HCT116 (cell line): Measurements from ENCODE around the gene CPNE2. TPM values are rescaled to one million over a fixed set of nuclear protein-coding genes. Genes with fewer than 3 reads are reported as not detected.

ENCODE experiments used
- ATAC-seq: fragments of 200-7000 bp; cut with Tn5 transposase; 2 replicates; pipeline ENCODE4 v1.9.1; 2020; ENCODE audit warnings: mild to moderate bottlenecking, moderate library complexity
- BruUV-seq: library from RNA; stranded (reverse); fragments of 400-500 nt; replicated peaks from 2 replicates; lab custom pipeline; 2021; lab: Mats Ljungman, UMichigan
- CTCF ChIA-PET: fragments of 300-600 bp; sonication (Branson Sonifier 250); formaldehyde crosslinking; loops from one replicate; lab custom pipeline; 2021; ENCODE audit warnings: antibody characterized with exemption; lab: Charles Lee
- POLR2A ChIA-PET: fragments of 300-600, 350-600 bp; sonication (Branson Sonifier 250); formaldehyde crosslinking; loops from one replicate; lab custom pipeline; 2021; ENCODE audit warnings: antibody characterized with exemption; lab: Charles Lee
- RAD21 ChIA-PET, 2 experiments: fragments of 300-600 bp; sonication (Branson Sonifier 250); formaldehyde crosslinking; loops; one replicate each; lab custom pipeline; 2023; ENCODE audit warnings: low total read pairs in 2 of 2; ENCODE audit not compliant: uncharacterized antibody in 2 of 2, unreplicated experiment in 2 of 2, low non-redundant PET in 1 of 2; lab: Charles Lee
- DNase-seq: peaks from one replicate; pipeline ENCODE4 v3.0.0-alpha.2; 2010; ENCODE audit warnings: low read depth, low spot score
- H2AFZ ChIP-seq: fragments of 200-600 bp; shearing (Covaris generic), sonication (generic); 2 replicates; pipeline ENCODE4 v1.6.1; 2017; ENCODE audit warnings: low read depth, mixed run types, mixed read lengths, antibody characterized with exemption, low read length; ENCODE audit not compliant: poor library complexity, severe bottlenecking
- H3K27ac ChIP-seq: 2 replicates; pipeline ENCODE4 v1.5.1; 2012; ENCODE audit warnings: low read depth, low read length
- H3K27me3 ChIP-seq: fragments of 200-600 bp; sonication (generic); 2 replicates; pipeline ENCODE4 v1.6.1; 2016; ENCODE audit warnings: mixed run types, low read length, mixed read lengths; ENCODE audit not compliant: insufficient read depth
- H3K36me3 ChIP-seq, 2 experiments: fragments of 200-500 bp in 1 of 2; fragments of 200-600 bp in 1 of 2; sonication (Bioruptor generic) in 1 of 2; sonication (generic) in 1 of 2; 2 replicates each; pipeline versions ENCODE4 v1.5.1 to v1.6.1; 2014 to 2016; ENCODE audit warnings: low read length in 2 of 2, inconsistent platforms in 1 of 2, mixed read lengths in 1 of 2, mixed run types in 1 of 2; ENCODE audit not compliant: insufficient read depth in 2 of 2, control insufficient read depth in 1 of 2
- H3K4me1 ChIP-seq, 2 experiments: fragments of 200-600 bp in 1 of 2; sonication (generic) in 1 of 2; 2 replicates each; pipeline versions ENCODE4 v1.5.1 to v1.6.1; 2012 to 2017; ENCODE audit warnings: low read length in 2 of 2, inconsistent platforms in 1 of 2, mild to moderate bottlenecking in 1 of 2, mixed read lengths in 1 of 2, mixed run types in 1 of 2, moderate library complexity in 1 of 2; ENCODE audit not compliant: insufficient read depth in 2 of 2, control insufficient read depth in 1 of 2
- H3K4me2 ChIP-seq: fragments of 200-600 bp; sonication (generic); 2 replicates; pipeline ENCODE4 v1.6.1; 2017; ENCODE audit warnings: mixed run types, low read length, mixed read lengths
- H3K4me3 ChIP-seq, 2 experiments: fragments of 200-600 bp in 1 of 2; sonication (generic) in 1 of 2; replicated peaks in 1 of 2; 2 replicates each; pipeline ENCODE4 v1.5.1; 2011 to 2016; ENCODE audit warnings: low read length in 2 of 2, control low read depth in 1 of 2, low read depth in 1 of 2, mild to moderate bottlenecking in 1 of 2, mixed read lengths in 1 of 2, mixed run types in 1 of 2
- H3K79me2 ChIP-seq: fragments of 200-600 bp; sonication (generic); 2 replicates; pipeline ENCODE4 v1.6.1; 2017; ENCODE audit warnings: mild to moderate bottlenecking, mixed run types, low read length, moderate library complexity, mixed read lengths; ENCODE audit not compliant: insufficient read depth
- H3K9ac ChIP-seq: fragments of 200-600 bp; sonication (generic); 2 replicates; pipeline ENCODE4 v1.6.1; 2016; ENCODE audit warnings: low read length, mixed read lengths
- H3K9me2 ChIP-seq: fragments of 200-600 bp; sonication (generic), shearing (Covaris generic); 2 replicates; pipeline ENCODE4 v1.6.1; 2017; ENCODE audit warnings: mixed run types, mild to moderate bottlenecking, moderate library complexity; ENCODE audit not compliant: insufficient read depth
- H3K9me3 ChIP-seq, 2 experiments: fragments of 200-500 bp in 1 of 2; fragments of 200-600 bp in 1 of 2; sonication (Bioruptor generic) in 1 of 2; sonication (generic) in 1 of 2; 2 replicates each; pipeline ENCODE4 v1.6.1; 2014 to 2017; ENCODE audit warnings: low read length in 2 of 2, mixed read lengths in 2 of 2, inconsistent platforms in 1 of 2, low read depth in 1 of 2, mild to moderate bottlenecking in 1 of 2, mixed run types in 1 of 2, moderate library complexity in 1 of 2; ENCODE audit not compliant: control insufficient read depth in 1 of 2, insufficient read depth in 1 of 2
- H4K20me1 ChIP-seq: fragments of 200-600 bp; sonication (generic), shearing (Covaris generic); 2 replicates; pipeline ENCODE4 v1.6.1; 2017; ENCODE audit warnings: mixed run types, mild to moderate bottlenecking, moderate library complexity; ENCODE audit not compliant: insufficient read depth
- CBX3 ChIP-seq: IDR thresholded peaks from 2 replicates; pipeline ENCODE4 v1.6.1; 2012; ENCODE audit warnings: low read depth
- CEBPB ChIP-seq: IDR thresholded peaks from 2 replicates; pipeline ENCODE4 v1.6.1; 2012; ENCODE audit warnings: low read depth
- EGR1 ChIP-seq: IDR thresholded peaks from 2 replicates; pipeline ENCODE4 v1.6.1; 2012; ENCODE audit warnings: low read depth
- ELF1 ChIP-seq: IDR thresholded peaks from 2 replicates; pipeline ENCODE4 v1.6.1; 2012; ENCODE audit warnings: low read depth, borderline replicate concordance
- EZH2phosphoT487 ChIP-seq: fragments of 200-600 bp; IDR thresholded peaks from 2 replicates; pipeline ENCODE4 v1.6.1; 2018; ENCODE audit warnings: antibody characterized with exemption, borderline replicate concordance
- FOSL1 ChIP-seq: IDR thresholded peaks from 2 replicates; pipeline ENCODE4 v1.6.1; 2012; ENCODE audit warnings: low read depth
- JUND ChIP-seq: IDR thresholded peaks from 2 replicates; pipeline ENCODE4 v1.6.1; 2012
- POLR2A ChIP-seq: IDR thresholded peaks from 2 replicates; pipeline ENCODE4 v1.7.0; 2011; ENCODE audit warnings: borderline replicate concordance; ENCODE audit not compliant: insufficient read depth, insufficient read length; ENCODE audit errors: extremely low read depth
- RAD21 ChIP-seq: IDR thresholded peaks from 2 replicates; pipeline ENCODE4 v1.6.1; 2012; ENCODE audit warnings: low read depth, mild to moderate bottlenecking
- REST ChIP-seq: IDR thresholded peaks from 2 replicates; pipeline ENCODE4 v1.6.1; 2012; ENCODE audit warnings: low read depth
- SIN3A ChIP-seq: IDR thresholded peaks from 2 replicates; pipeline ENCODE4 v1.6.1; 2012; ENCODE audit warnings: low read depth
- SP1 ChIP-seq: IDR thresholded peaks from 2 replicates; pipeline ENCODE4 v1.6.1; 2012; ENCODE audit warnings: low read depth
- TCF7L2 ChIP-seq: IDR thresholded peaks from 2 replicates; pipeline ENCODE4 v1.7.0; 2011; ENCODE audit warnings: borderline replicate concordance, inconsistent platforms; ENCODE audit not compliant: insufficient read depth, insufficient read length; ENCODE audit errors: extremely low read depth
- YY1 ChIP-seq: IDR thresholded peaks from 2 replicates; pipeline ENCODE4 v1.6.1; 2011; ENCODE audit warnings: low read length, low read depth, moderate library complexity, mild to moderate bottlenecking; ENCODE audit not compliant: insufficient replicate concordance; ENCODE audit errors: extremely low read depth
- ZBTB33 ChIP-seq: IDR thresholded peaks from 2 replicates; pipeline ENCODE4 v1.6.1; 2011; ENCODE audit warnings: mild to moderate bottlenecking, low read length, moderate library complexity; ENCODE audit not compliant: insufficient replicate concordance; ENCODE audit errors: extremely low read depth
- ZFX ChIP-seq: fragments of 450-650 bp; IDR thresholded peaks from 2 replicates; pipeline ENCODE4 v1.6.1; 2017
- ZNF274 ChIP-seq: fragments of 200-500 bp; sonication (Bioruptor generic); IDR thresholded peaks from 2 replicates; pipeline ENCODE4 v1.6.1; 2014; ENCODE audit warnings: mild to moderate bottlenecking, low read depth, low read length, inconsistent platforms
- intact Hi-C: fragments of 100-400 bp; cut with micrococcal nuclease; formaldehyde crosslinking; loops from 2 replicates; pipeline ENCODE4 v1.10.0; 2022
- total RNA-seq: library from RNA; stranded (reverse); gene quantifications from one replicate; pipeline ENCODE4 v1.2.1, GENCODE V29; 2021; ENCODE audit not compliant: unreplicated experiment
- TF ChIP-seq, protein P1 (sequence below): IDR thresholded peaks from 2 replicates; pipeline ENCODE4 v1.6.1; 2012
- TF ChIP-seq, protein P2 (sequence below): IDR thresholded peaks from 2 replicates; pipeline ENCODE4 v1.6.1; 2012
- TF ChIP-seq, protein P3 (sequence below), 3 experiments: fragments of 200-600 bp in 1 of 3; sonication (generic) in 1 of 3; IDR thresholded peaks in 2 of 3; conservative IDR thresholded peaks in 1 of 3; 2 replicates each; pipeline ENCODE4 v1.5.1; 2012 to 2017; ENCODE audit warnings: low read depth in 2 of 3, low read length in 2 of 3, antibody characterized with exemption in 1 of 3, borderline replicate concordance in 1 of 3, control low read depth in 1 of 3, mild to moderate bottlenecking in 1 of 3, mixed read lengths in 1 of 3, mixed run types in 1 of 3, moderate library complexity in 1 of 3; ENCODE audit not compliant: insufficient read depth in 1 of 3

CPNE2 gene
- total RNA-seq, 1 experiment from 2014 or later, result 31.2 TPM

DNA sequence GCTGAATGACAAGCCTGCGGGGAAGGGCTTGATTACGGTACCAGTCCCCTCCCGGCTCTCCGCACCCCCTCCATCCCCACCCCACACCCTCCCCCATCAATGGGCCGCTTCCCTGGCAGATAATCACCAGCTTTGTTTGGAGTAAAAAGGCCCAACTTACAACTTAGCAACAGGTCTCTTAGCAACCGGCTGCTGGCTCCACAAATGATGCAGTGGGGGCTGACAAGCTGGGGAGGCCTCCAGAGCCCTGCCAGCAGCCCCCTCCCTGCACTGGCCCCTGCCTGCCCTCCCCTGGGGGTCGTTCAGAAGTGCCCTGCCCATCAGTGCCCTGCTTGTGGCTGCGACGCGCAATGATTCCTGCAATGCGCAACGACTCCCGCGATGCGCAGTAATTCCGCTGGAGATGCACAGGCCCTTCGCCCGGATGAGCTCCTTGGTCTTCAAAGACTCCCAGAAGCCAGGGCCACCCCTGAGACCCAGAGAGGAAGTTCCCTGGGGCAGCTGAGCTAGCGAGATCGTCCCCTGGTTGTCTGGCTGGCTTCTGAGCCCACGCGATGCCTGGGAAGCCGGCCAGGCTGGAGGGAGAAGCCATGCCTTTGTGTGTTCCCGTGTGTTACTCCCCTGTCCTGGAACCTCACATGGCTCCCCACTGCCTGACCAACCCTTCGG, 23.3 kb downstream of the CPNE2 start:
- POLR2A ChIA-PET, result no interaction called here
- H3K9me3 ChIP-seq, result no peaks in the 10 kb centered on the region
- H3K27me3 ChIP-seq, result no peaks in the 10 kb centered on the region
- H3K36me3 ChIP-seq, result 0 out of 4 replicates have a peak, but pooled peaks cover 0 to 3% of the 10 kb centered on the region in 2 experiments
- RAD21 ChIA-PET, result no interaction called here
- no peaks in the 10 kb centered on the region for H3K79me2 ChIP-seq
- intact Hi-C loops, result no loop called here
- TF ChIP-seq ZFX (no peak), ZNF274 (no peak), CEBPB (no peak), ZBTB33 (no peak), JUND (no peak), ELF1 (no peak), REST (no peak), EGR1 (no peak), CBX3 (no peak), POLR2A (no peak), RAD21 (no peak), FOSL1 (no peak), TCF7L2 (no peak), YY1 (no peak), SP1 (no peak), EZH2phosphoT487 (no peak), SIN3A (no peak)
- TF ChIP-seq, protein P1, sequence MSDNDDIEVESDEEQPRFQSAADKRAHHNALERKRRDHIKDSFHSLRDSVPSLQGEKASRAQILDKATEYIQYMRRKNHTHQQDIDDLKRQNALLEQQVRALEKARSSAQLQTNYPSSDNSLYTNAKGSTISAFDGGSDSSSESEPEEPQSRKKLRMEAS, result no peak
- TF ChIP-seq, protein P2, sequence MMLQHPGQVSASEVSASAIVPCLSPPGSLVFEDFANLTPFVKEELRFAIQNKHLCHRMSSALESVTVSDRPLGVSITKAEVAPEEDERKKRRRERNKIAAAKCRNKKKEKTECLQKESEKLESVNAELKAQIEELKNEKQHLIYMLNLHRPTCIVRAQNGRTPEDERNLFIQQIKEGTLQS, result no peak
- TF ChIP-seq, protein P3, sequence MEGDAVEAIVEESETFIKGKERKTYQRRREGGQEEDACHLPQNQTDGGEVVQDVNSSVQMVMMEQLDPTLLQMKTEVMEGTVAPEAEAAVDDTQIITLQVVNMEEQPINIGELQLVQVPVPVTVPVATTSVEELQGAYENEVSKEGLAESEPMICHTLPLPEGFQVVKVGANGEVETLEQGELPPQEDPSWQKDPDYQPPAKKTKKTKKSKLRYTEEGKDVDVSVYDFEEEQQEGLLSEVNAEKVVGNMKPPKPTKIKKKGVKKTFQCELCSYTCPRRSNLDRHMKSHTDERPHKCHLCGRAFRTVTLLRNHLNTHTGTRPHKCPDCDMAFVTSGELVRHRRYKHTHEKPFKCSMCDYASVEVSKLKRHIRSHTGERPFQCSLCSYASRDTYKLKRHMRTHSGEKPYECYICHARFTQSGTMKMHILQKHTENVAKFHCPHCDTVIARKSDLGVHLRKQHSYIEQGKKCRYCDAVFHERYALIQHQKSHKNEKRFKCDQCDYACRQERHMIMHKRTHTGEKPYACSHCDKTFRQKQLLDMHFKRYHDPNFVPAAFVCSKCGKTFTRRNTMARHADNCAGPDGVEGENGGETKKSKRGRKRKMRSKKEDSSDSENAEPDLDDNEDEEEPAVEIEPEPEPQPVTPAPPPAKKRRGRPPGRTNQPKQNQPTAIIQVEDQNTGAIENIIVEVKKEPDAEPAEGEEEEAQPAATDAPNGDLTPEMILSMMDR (IDR thresholded peaks at IDR 0.05 in 2 of 3, conservative IDR thresholded peaks at IDR 0.05 in 1 of 3; ENCODE audit: borderline replicate concordance in 1 of 3, insufficient read depth in 1 of 3, low read depth in 2 of 3, low read length in 2 of 3), result no peak
- TF ChIP-seq, all 23 proteins: peak for 0
- no peaks in the 10 kb centered on the region for H4K20me1 ChIP-seq
- H2AFZ ChIP-seq, result no peak overlapping the region
- DNase-seq (no peak), ATAC-seq (no peak)
- no peak overlapping the region for H3K4me2 ChIP-seq
- no peak overlapping the region for H3K4me3 ChIP-seq
- BruUV-seq, result no TSS peak
- no peak overlapping the region for H3K9ac ChIP-seq
- CTCF ChIA-PET, result no interaction called here
- peaks cover 2 to 11% of the 10 kb centered on the region in 2 experiments; a peak in 2 of 4 replicates for H3K4me1 ChIP-seq
- H3K9me2 ChIP-seq, result no peaks in the 10 kb centered on the region
- no peak overlapping the region for H3K27ac ChIP-seq
